Measurements from ENCODE around the gene ASIC3.

Gene ASIC3

DNA sequence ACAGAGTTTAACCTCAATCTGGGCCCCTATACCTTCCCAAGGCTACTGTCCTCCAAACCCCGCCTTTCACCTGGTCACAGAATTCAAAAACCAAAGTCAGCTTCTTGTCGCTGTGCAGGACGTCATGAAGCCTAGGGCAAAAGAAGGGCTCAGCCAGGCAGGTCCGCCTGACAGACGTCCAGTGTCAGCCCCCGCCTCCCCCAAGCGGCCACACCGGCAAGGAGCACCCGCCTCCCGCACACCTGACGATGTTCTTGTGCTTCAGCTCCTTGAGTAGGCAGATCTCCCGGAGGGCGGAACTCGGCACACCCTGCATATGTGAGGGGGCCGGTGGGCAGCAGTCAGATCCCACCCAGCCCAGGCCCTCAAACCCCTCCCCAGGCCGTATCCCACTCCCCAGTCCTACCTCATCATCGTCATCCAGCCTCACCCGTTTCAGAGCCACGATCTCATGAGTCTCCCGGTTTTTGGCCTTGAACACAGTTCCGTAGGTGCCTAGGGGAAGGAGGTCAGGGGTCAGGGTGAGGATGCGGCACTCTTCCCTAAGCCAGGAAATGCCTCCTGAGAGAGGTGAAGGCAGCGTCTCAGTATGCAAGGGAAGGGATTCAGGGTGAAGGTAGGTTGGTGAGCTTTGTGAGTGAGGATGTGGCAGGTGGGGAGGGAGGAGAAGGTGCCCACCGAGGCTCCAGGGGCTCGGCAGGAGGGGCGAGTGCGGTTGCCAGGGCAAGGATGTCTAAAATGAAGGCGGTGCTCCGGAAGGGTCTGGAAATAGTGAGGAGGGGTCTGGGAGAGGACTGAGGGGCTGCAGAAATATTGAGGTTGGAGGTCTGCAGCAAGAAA is 8.6 kb downstream of the ASIC3 start:
- no peak for DNase-seq (ENCODE audit: low read depth)

DNA sequence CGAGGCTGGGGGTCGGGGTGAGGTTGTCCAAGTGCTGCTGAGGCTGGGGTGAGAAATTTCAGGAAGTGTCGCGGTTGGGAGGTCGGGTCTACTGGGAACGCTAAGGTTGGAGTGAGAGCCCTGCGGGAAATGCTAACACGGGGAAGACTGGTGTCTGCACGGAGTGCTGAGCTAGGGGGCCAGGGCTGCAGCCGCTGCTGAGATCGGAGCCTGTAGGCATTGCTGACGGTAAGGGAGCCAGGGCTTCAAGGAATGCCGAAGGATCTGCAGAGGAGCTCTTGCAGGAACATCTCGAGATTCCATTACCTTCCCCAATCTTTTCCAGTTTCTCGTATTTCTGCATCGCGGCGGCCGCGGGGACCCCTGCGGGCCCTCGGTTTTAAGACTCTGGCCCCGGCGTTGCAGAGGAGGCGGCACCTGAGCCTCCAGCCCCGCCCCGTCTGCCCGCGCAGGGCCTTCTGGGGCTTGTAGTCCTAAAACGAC is 9.2 kb downstream of the ASIC3 start, which contains the start of gene CDK5:
CDK5 (minus strand) TSS at position 392 of the 483 bp plus-strand sequence; CDS start at position 343, 49 bp downstream.
- DNase-seq (ENCODE audit: low read depth): no peak

DNA sequence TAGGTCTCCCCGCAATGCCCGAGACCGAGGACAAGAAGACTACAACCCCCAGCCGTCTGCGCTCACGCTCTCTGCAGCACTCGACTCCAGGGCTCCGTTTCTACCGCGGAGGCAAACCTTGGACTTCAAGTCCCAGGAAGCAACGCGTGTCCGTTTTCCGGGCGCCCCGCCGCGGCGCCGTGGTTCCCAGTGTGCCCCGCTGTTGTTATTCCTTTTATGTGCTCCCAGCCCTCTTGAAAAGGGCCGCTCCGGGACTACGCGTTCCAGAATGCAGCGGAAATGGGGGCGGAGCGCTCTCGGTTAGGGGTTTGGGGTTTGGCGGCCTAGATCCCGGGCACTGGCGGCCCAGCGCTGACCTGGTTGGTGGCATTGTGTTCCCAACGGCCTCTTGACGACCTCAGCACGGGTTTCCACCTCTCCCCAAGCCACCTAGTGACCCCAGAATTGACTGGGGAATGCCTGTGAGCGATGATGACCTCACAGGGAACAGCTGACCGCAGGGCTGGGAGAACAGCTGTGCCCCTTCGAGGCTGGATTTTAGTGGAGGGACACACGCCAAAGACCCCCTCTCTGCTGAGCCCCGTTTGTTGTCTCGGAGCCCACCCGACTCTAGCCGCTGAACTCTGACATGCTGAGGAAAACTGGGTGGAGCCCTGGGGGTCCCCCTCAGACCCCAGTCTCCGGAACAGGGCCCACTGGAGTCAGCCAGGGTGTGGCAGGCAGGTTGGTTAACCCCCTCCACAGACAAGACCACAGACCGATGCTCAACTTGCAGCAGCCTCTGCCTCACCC is 9.9 kb downstream of the ASIC3 start:
- peak; percentile 97 for DNase-seq (ENCODE audit: low read depth)

DNA sequence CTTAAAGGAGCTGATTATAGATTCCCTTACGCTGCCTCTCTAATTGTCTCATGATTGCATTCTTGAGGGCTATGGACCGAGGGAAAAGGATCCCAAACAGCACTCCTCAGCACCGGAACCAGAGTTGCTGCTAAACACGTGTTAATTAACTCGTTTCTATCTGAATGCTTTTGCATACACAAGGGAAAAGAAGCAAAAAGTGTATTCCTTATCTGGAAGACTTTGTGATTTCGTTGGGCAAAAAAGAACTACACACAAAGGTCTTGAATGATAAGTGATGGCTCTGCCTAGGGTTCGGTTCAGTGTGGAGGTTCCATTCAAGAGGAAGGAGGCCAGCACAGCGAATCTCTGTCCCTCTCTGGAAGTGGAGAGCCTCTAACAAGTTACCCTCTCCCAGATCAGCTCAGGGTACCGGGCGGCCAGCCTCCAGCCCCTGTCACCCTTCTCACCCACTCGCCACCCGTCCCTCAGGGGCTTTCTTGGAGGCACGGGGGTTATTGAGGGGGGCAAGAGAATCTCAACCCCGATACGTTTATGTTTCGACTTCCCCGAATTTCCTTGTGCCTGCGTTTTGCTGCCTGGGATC is 10.5 kb downstream of the ASIC3 start:
- no peak for DNase-seq (ENCODE audit: low read depth)

DNA sequence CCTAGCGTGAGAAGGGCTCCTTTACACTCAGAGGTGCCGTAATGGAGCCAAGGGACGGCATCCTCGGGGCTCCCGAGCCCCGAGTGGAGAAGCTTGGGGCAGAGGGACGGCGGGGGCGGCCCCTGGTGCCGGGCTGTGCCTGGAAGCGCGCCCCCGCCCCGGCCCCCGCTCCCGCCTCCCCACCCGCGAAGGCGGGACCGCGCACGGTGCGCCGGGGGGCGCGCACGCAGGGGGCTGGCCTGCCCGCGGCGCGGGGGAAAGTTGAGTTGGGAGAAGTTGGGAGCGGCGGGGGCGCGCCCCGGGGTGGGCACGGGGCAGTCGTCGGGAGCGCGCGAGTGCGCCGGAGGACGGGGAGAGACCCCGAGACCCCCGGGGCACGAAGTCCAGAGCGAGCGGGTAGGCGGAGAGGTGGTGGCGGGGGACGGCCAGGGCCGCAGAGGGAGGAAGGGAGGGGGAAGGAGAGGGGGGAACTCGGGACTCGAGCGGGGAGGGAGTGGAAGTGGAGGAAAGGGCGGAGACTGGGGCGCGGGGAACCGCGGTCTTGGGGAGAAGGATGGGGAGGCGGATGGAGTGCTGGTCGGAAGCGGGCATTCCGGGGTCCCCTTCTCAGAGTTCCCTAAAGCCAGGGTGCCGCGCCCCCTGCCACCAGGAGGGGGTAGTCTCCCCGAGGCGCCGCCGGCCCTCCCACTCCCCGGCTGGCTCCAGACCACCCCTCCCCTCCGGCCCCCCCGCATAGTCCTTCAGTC is 11.2 kb downstream of the ASIC3 start, which contains the start of gene SLC4A2:
SLC4A2 (plus strand) TSS at position 223 of the 746 bp plus-strand sequence. CDS start 2,399 bp downstream, outside the sequence.
- peak; percentile 64 for DNase-seq (ENCODE audit: low read depth)

DNA sequence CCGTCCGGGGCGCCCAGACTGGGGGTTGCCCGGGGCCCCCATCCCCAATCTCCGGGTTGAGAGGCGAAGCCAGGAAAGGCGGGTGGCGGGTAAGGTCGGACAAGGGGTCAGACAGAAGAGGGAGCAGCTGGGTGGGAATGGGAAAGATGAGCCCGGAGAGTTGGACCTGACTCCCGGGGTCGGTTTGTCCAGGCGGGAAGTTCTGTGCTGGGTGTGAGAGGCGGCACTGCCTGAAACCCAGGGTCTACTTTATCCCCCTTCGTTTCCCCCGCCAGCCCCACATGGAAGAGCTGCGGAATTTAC is 11.7 kb downstream of the ASIC3 start:
- no peak for DNase-seq (ENCODE audit: low read depth)

DNA sequence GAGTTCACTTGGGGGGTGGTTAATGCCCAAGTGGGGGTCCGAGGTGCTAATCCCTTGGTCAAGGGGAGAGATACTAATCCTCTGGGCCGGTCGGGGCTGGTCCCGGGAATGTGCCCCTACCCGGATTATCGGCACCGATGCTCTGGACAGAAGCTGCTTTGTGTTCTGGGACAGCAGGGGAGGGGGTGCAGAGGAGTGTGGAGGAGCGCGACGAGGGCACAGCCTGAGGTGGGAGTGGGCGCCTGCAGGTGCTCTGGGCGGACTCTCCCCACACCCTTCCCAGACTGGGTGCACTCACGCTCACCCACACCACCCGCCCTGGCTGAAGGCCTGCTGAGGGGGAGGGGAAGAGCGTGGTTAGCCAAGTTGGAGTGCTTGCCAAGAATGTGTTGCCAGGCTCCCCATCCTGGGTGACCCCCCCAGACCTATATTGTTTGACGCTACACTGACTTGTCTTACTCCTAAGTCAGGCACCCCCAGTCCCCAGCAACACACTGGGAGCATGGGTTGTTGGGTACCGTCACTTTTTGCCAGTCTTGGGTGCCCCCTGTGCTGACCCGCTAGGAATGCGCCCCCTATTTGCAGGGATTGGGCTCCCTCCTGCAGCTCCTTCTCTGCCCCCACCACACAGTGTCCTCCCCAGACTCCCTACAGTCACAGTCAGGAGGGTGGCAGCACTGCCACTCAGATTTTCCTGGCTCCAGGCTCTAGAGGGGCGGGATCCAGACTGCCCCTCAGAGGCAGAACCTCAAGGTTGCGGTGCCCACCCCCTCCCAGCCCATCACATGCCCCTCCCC is 12.3 kb downstream of the ASIC3 start:
- DNase-seq (ENCODE audit: low read depth): no peak

DNA sequence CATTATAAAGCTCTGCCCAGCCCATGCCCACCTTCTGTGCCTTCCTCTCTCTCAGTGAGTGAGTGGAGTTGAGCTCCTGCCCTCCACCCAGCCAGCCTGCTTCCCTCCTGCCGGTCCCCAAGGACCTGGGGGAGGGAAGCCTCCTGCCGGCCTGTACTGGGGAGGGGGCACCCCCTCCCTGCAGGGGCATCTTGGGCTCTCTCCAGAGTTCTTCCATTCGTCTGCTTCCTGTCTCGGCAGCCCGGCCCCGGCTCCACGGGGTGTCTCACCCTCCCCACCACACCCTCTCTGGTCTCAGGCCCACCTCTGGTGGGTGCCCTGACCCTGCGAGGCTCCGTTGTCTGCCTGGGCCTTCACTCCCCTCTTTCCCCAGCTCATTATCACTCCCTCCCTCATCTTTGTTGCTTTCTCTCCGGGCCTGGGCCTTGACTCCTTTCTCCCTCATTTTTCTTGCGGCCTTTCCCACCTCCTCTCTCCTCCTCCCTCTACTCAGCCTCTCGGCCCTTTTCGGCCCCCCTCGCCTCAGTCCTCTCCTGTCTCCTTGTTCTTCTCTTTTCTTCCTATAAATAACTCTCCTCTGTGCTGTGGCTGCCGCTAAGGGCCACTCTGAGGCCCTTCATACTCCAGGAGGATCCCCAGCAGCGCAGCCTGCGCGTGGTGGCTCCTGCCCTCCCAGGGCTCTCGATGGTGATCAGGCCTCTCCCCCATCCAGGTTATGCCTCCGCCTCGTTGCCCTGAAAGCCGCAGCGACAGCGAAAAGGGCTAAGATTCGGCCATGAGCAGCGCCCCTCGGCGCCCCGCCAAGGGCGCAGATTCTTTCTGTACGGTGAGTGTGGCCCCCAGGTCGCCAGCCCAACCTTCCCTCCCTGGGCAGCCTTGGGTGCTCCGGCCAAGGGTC is 13.1 kb downstream of the ASIC3 start:
- DNase-seq (ENCODE audit: low read depth): no peak

DNA sequence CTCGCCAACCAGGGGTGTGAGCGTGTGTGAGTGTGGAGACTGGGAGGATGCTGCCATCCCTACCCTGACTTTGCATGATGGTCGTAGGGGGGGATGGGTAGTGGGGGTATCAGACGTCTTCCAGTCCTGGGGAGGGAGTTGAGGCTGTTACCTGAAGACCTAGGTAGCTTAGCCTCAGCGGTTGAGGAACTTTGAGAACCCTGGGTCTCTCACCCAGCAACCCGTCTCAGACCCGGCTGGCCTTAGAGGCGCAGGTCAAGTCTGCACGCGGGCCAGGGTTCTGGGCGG is 13.7 kb downstream of the ASIC3 start:
- DNase-seq (ENCODE audit: low read depth): no peak

DNA sequence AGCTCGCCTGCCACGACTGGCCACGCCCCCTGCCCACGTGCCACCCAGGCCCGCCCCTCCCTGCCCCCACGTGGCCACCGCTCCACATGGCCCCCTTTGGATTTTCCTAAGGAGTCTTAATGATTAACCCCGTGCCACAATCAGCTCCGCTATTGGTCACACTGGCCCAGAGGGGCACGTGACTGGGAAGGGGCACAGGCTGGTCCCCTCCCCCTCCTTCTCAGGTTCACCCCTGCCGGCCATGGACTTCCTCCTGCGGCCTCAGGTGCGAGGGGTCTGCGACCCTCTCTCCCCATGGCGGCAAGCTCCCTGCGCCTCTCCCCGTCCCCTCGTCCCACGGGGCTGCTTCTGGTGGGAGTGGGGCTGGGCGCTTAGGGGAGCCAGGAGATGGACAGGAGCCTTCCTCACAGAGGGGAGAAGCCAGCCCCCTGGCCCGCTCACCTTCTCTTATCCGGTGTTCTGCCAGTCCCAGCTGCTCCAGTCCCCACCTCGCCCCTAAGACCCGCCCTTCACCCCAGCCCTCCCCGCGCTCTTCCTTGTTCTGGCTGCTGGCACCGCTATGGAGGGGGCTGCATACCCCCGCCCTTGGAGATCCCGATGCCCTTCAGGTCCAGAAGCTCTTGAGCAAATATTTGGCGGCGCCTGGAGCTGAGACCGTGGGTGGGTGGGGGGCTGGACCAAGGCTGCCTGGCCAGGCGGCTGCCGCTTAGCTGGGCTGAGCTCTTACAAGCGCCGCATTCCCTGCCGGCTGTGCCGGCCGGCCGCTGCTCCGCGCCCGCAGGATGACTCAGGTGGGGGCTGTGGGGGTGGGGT is 14.3 kb downstream of the ASIC3 start:
- DNase-seq (ENCODE audit: low read depth): no peak

DNA sequence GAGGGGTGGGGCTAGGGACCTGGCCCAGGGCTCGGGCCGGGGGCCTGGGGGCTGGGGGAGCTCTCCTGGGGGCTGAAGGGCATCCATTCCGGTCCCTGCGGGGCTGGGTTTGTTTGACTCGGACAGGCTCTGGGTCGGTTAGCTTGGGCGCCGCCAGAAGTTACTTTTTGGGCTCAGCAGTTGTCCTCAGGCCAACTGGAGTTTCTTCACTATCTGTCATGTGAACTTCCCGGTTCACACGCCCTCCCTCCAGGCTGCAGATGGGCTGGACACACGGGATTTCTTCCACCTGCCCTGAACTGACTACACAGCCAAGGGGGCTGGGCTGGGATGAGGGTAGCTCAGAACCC is 14.9 kb downstream of the ASIC3 start:
- no peak for DNase-seq (ENCODE audit: low read depth)

DNA sequence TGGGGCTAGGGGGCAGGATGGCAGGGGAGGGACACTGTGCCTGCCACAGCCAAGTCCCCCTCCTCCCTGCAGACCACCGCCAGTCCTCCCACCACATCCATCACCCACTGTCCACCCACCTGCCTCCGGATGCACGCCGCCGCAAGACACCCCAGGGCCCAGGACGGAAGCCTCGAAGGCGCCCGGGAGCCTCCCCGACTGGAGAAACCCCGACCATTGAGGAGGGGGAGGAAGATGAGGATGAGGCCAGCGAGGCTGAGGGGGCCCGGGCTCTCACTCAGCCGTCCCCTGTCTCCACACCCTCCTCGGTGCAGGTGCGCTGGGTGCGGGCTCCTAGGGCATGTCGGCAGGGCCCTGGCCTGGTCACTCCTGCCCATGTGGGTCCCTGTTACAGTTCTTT is 16.1 kb downstream of the ASIC3 start:
- no peak for DNase-seq (ENCODE audit: low read depth)

DNA sequence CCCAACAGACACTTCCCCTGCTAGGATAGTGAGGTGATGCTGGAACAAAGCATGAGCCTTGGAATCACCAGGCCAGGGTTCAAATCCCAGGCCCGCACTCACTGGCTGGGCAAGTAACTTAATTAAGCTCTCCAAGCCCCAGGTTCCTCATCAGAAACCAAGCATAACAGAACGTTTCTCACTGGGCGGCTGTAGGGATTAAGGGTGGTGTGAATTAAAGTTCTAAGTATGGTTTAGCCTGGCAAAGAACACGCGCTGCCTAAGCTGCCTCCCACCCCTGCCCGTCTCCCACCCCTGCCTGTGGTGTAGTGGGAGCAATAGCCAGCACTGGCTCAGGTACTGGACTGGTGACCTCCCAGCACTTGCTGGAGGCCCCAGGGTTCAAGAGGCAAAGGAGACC is 16.7 kb downstream of the ASIC3 start:
- DNase-seq (ENCODE audit: low read depth): no peak

DNA sequence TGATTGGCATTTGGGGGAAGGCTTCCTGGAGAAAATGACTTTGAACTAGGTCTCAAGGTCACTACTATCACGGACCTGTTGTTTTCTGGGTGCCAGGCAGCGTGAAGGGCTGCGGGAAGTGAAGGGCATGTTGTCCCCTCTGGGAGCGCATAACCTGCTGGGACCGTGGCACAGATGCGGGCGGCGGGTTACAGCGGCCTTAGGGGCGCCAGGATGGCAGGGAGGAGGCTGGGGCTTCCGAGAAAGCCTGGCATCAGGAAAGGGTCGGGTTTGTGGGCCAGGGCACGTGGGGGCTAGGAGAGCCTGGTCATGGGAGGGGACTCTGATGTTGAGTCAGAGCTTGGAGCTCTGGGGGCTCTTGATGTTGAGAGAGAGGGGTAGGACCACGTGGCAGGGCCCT is 17.2 kb downstream of the ASIC3 start:
- no peak for DNase-seq (ENCODE audit: low read depth)

DNA sequence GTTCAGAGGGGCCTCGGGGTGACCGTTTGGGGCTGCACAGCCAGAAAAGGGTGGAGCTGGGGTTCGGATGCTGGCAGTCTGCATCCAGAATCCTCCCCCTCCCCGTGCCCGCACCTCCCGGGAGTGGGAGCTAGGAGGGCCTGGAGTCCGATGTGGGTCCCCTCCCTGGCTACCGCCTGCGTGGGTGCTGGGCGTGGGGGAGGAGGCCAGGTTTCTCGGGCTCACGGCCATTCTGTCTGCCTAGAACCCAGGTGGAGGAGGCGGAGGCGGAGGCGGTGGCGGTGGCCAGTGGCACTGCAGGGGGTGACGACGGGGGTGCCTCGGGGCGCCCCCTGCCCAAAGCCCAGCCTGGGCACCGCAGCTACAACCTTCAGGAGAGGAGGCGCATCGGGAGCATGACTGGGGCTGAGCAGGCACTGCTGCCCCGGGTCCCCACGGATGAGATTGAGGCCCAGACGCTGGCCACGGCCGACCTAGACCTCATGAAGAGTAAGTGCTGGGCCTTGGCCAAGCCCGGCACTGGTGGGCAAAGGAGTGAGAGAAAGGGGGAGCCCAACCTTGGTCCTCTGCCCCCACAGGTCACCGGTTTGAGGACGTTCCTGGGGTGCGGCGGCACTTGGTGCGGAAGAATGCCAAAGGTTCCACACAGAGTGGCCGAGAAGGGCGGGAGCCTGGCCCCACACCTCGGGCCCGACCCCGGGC is 18.1 kb downstream of the ASIC3 start:
- DNase-seq (ENCODE audit: low read depth): no peak

DNA sequence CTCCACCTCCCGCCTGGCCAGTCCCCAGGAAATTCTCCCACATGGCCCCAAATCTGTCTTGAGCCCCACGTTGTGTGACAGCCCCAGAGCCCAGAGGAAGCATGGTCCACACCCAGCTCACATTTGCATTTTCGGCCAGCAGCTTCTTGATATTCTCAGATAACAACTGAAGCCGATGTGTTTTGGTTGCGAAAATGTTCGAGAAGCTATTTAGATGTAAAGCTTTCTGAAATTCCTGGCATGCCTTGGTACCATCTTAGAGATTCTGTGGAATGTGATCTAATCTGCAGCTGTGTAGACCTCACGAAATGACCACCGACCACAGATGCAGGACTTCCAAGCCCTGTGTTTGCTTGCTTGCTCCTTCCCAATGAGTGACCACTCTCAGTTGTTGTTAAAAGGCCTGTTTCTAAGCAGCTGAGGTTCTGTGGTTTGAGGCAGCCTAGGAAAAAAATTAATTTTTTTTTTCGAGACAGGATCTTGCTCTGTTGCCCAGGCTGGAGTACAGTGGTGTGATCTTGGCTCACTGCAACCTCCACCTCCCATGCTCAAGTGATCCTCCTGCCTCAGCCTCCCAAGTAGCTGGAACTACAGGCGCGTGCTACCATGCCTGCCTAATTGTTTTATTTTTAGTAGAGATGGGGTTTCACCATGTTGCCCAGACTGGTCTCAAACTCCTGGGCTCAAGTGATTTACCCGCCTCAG is 19.9 kb downstream of the ASIC3 start:
- DNase-seq (ENCODE audit: low read depth): no peak

DNA sequence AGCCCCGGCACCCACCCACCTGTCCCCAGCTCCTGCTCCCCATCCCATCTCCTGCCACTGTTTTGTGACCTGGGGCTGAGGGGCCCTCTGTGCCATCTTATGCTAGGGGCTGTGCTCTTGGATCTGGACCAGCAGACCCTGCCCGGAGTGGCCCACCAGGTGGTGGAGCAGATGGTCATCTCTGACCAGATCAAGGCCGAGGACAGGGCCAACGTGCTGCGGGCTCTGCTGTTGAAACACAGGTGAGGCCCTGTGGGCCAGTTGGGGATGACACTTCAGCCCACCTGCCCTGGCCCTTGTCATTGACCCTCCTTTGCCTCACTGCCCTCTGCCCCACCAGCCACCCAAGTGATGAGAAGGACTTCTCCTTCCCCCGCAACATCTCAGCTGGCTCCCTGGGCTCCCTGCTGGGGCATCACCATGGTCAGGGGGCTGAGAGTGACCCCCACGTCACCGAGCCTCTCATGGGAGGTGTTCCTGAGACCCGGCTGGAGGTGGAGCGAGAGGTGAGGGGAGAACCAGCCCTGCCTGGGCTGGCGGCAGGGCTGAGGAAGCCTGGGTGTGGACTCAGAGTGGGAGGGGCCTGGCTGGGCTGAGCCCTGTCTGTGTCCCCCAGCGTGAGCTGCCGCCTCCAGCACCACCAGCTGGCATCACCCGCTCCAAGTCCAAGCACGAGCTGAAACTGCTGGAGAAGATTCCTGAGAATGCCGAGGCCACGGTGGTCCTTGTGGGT is 21.7 kb downstream of the ASIC3 start:
- no peak for DNase-seq (ENCODE audit: low read depth)

DNA sequence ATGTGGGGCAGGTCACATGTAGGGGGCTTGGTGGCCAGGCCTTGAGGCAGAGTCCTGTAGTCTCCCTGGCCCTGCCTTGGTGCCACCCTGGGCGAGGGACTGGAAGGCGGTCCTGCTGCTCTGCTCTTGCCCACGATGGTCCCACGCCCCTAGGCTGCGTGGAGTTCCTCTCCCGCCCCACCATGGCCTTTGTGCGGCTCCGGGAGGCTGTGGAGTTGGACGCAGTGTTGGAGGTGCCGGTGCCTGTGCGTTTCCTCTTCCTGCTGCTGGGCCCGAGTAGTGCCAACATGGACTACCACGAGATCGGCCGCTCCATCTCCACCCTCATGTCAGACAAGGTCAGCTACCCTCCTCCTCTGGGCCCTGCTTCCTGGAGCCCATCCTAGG is 22.2 kb downstream of the ASIC3 start:
- DNase-seq (ENCODE audit: low read depth): no peak
